Right forelimb (tissue), 1 donor: ENCODE data around the gene PTPRG.
"Not testable (repeated sequence)": the region's sequence is repeated elsewhere in the genome, so short reads cannot be mapped to it uniquely, and the experiment has no call there.

Experiments
- DNase-seq: peaks from one replicate; pipeline ENCODE4 v3.0.0-alpha.2; 2018

Gene PTPRG

GRCh38 chr3:61730577-61731231, 169.3 kb downstream of the PTPRG start:
- no peak for DNase-seq

GRCh38 chr3:61733000-61733399, 171.6 kb downstream of the PTPRG start:
- DNase-seq, result no peak

- DNase-seq, result no peak
Observed at GRCh38 chr3:61733876-61734275, 172.5 kb downstream of the PTPRG start.

GRCh38 chr3:61734749-61735686, 173.6 kb downstream of the PTPRG start:
- DNase-seq, result no peak

DNA sequence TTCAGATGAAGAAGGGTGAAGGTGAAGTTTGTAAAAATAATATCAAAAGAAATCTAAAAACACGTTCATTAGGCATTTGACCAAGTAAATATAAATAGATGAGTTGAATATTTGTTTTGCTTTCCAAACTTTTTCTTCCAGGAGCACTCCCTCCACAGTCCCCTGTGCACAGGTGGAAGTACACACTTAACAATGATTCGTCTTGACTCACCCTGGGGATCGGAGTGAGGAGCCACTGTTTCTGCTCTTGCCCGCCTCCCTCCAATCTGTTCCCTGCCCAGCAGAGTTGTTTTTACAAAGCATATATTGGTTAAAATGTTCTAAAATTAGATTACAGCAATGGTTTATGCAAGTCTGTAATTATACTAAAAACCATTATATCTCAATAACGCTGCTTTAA, 175.1 kb downstream of the PTPRG start:
- DNase-seq, result no peak

DNA sequence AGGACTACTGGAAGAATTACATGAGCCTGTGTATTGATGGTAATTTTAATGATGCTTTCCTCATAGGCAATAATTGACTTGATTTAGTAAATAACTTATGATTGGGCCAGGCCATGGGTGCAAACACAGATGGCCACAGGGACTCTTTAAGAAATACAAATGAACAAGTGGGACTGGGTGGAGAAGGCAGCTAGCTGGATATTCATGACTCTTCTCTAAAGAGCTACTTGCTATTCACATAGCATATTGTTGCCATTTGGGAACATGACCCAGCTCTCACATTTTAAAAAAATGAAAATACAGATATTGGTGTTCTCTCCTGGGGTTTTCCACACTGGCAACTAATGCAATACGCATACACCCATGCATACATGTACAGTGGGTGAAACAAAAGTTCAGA, 178.3 kb downstream of the PTPRG start:
- DNase-seq, result no peak

GRCh38 chr3:61740494-61740893, 179.1 kb downstream of the PTPRG start:
- DNase-seq, result no peak

- DNase-seq, result no peak
Observed at GRCh38 chr3:61741551-61741950, 180.2 kb downstream of the PTPRG start.

DNA sequence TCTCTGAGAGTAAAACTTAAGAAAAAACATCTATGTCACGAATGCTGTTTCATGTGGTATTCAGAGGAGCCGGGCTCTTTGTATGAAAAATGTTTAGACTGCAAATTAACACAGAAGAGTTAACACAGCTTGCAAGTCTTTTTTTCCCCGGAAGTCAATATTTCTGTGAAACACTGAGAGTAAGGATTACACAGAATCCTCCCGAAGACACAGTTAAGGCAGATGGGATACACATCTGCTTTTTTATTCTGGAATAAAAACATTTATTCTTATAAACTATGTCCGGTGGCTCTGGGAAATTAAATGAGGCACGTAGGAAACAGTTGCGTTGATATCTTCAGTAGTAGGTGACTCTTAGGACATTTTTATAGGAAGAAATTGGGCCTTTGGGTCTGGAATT, 180.6 kb downstream of the PTPRG start:
- no peak for DNase-seq

DNA sequence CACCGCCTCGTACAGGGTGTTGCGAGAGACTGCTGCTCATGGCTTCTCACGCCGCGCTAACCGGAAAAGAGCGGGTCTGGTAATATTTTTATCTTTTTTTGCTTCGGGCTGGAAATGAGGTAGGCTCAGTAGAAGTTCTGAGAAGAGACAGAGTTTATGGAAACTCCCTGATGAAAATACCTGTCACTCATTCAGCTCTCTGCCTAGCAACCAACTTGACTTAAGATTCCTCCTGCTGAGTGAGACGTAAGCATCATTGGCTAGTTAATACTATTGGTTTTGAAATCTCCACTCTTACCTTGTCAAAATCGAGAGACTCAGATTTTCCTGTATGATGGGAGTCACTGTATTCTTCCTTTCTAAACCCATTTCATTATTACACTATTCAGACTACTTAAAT, 181.7 kb downstream of the PTPRG start:
- DNase-seq, result no peak

- no peak for DNase-seq
Observed at GRCh38 chr3:61743686-61744242, 182.4 kb downstream of the PTPRG start.

- DNase-seq, result no peak
Observed at GRCh38 chr3:61748288-61748687, 186.9 kb downstream of the PTPRG start.

DNA sequence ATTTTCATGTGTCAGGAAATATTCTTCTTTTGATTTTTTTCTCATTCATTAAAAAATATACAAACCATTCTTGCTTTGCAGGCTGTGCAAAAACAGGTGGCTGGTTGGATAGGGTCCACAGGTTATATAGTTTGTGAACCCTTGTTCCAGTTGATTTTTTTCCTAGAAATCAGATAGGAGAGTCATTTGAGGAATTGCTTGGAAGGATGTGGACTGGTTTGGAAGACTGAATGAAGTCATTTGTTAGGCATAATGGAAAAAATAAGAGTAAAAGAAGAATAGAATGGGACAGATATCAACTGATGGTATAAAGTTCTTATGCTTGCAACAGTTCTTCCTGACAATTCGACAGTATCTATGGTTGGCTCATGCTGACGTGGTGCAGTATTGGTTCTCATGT, 189.4 kb downstream of the PTPRG start:
- no peak for DNase-seq

DNA sequence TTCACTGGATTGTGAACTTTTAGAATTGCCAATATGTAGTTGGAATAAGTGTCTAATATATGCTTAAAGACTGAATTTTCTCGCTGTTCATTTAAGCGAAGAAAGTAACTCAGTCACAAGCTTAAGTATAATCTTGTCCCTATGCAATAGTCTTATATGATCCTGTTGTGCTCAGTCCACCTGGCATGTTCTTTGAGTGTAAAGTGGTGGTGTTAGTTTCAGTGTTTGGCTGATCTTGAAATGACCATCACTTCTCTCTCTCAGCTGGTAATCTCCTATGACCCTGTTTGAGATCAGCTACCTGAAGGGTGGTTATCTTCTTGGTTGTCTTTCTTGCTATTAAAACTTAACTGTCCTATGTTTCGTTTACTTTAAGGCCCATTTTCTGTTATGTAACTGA, 197.5 kb downstream of the PTPRG start:
- no peak for DNase-seq

- not testable (repeated sequence) for DNase-seq
Observed at GRCh38 chr3:61760783-61761182, 199.4 kb downstream of the PTPRG start.

DNA sequence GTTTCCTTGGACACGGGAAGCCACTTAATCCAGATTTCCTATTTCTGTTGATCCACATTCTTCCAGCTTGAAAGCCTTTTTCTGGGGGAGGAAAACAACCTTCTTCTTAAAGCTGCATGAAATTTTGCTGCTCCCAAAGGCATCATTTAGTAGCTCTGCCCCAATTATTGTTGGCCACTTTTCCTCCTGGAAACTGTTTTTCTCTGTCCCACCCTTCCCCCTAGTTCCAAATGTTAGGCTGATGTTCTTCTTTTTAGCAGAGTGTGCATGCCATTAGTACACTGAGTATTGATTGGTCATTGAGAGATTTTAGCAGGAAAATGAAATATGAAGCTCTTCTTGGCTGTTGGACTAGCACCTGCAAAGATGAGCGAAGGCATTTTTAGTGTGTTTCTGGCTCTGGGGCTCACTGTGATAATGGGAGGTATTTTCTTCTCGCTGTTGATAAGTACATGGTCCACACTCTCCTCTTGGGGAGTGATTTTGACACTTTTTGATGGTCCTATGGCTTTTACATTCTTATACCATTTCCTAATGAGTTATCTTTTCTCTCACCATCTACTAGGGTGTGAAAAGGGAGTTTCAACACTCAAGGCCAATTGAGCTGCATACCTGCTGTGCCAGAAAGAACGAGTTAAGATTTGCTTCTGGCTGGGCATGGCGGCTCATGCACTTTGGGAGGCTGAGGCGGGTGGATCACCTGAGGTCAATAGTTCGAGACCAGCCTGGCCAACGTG, 200.5 kb downstream of the PTPRG start:
- no peak for DNase-seq

DNA sequence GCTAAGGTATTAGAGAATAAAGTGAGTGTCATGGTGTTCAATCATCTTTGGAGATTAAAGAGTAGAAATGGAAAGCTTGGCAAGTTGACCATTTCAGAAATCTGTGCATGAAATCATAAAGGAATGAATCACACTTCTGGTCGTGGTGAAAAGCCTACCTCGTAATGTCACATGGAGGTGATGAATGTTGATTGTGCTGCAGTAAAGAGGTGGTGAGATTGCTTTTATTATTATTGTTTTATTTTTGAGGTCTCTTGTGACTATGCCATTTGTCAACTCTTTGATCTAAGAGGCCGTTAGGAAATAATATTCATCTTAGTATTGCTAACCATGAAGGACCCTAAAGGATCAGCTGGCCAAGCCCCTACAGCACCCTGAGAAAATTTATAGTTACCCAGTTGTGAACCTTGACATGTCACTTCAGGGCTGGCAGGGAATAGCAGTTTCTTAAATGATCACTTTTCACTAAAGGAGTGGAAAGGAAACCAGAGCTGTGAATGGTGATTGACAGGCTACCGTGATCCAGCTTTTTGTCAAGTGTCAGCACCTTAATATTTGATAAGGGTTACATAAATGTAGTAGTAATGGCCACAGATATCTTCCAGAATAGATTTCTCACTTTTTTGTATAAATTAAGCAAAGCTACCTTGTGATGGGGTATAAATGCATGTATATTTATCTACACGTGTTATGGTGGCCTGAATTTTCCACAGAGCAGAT, 203.9 kb downstream of the PTPRG start:
- DNase-seq, result no peak

DNA sequence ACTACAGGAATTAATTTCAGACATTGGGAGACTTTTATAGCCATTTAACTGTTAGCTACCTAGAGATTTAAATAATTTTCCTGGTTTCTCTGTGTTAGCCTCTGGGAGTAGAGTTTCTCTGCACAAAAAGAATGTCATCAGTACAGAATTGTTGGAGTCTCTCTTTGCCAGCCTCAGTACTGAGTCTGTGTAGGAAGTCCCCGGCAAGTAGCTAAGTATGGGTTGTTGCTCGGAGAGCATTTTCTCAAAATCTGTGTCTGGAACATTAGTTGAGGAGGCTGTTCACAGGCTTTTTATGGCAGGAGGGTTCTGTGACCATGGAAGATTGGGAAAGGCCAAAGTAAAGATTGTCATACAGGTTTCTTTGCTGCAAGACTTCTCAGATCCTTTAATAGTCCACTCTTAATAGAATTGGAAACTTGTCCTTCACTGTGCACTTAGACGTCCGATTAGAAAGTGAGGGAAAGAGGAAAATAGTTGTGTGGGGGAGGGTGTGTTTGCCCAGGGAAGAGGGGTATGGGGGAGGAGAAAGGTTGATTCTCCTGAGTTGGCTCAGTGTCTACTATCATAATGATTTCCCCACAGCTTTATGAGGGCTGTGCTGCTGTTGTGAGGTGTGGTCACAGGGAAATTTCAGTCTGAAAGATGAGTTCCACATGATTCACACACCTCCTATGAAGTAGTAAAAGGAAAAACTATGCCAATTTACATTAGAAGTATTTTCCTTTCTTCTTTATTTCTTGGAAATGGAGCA, 207.1 kb downstream of the PTPRG start:
- DNase-seq, result no peak

DNA sequence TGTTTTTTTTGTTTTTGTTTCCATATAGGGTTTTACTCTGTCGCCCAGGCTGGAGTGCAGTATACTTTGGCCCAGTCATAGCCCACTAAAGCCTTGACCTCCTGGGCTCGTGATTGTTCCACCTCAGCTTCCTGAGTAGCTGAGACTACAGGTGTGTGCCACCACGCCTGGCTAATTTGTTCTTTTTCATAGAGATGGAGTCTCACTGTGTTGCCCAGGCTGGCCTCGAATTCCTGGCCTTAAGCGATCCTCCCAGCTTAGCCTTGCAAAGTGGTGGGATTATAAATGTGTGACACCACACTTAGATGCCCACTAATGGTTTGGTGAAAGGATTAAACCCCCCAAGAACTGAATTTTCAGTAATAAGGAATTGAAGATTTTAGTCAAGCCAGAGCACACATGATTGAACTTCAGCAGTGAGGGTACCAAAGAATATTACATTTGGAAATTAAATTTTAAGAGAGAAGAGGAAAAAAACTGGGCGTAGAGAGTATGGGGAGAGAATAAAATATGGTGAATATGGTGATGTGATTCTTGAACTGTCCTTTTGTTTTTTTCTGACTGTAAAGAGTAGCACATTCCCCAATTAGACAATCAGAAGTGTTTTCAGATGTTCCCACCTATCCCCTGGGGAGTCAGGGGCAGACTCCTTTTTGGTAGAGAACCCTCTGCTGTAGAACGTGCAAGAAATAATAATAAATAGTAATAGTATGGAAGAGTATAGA, 208.1 kb downstream of the PTPRG start:
- no peak for DNase-seq

- no peak for DNase-seq
Observed at GRCh38 chr3:61771976-61772375, 210.6 kb downstream of the PTPRG start.

GRCh38 chr3:61772456-61772855, 211.1 kb downstream of the PTPRG start:
- DNase-seq, result no peak
